SU-DHL-6 (cell line): Measurements from ENCODE around the gene AURKAIP1.

ENCODE experiments used
- H2AFZ ChIP-seq: fragments of 200-600 bp; sonication (generic); 2 replicates; pipeline ENCODE4 v1.6.1; 2014; ENCODE audit warnings: low read depth, mild to moderate bottlenecking, moderate library complexity, mixed read lengths, antibody characterized with exemption, low read length; ENCODE audit not compliant: severe bottlenecking
- H3F3A ChIP-seq: fragments of 200-600 bp; shearing (Covaris generic); 2 replicates; pipeline ENCODE4 v1.6.0; 2016; ENCODE audit warnings: antibody characterized with exemption, mild to moderate bottlenecking; ENCODE audit not compliant: insufficient read depth
- H3K27ac ChIP-seq: fragments of 200-600 bp; sonication (generic); 2 replicates; pipeline ENCODE4 v1.5.1; 2016; ENCODE audit warnings: low read depth, mild to moderate bottlenecking, low read length, moderate library complexity, mixed read lengths
- H3K27me3 ChIP-seq: fragments of 200-600 bp; sonication (generic), shearing (Covaris generic); 2 replicates; pipeline ENCODE4 v1.6.0; 2014; ENCODE audit warnings: mild to moderate bottlenecking, low read length
- H3K36me3 ChIP-seq: fragments of 200-600 bp; sonication (generic); 2 replicates; pipeline ENCODE4 v1.6.1; 2014; ENCODE audit warnings: mild to moderate bottlenecking, low read length, mixed read lengths
- H3K4me2 ChIP-seq: fragments of 300-600, 200-600 bp; shearing (Covaris generic), sonication (generic); 2 replicates; pipeline ENCODE4 v1.6.0; 2014; ENCODE audit warnings: low read length, low read depth, mild to moderate bottlenecking; ENCODE audit not compliant: poor library complexity, severe bottlenecking
- H3K4me3 ChIP-seq: fragments of 200-600 bp; sonication (generic); 2 replicates; pipeline ENCODE4 v1.5.1; 2014; ENCODE audit warnings: antibody characterized with exemption, low read length, mild to moderate bottlenecking, mixed read lengths; ENCODE audit not compliant: insufficient read depth, poor library complexity, severe bottlenecking
- H3K79me2 ChIP-seq: fragments of 200-600 bp; sonication (generic); 2 replicates; pipeline ENCODE4 v1.6.1; 2014; ENCODE audit warnings: mild to moderate bottlenecking, low read length, moderate library complexity; ENCODE audit not compliant: insufficient read depth
- H3K9ac ChIP-seq: fragments of 200-600 bp; sonication (generic); 2 replicates; pipeline ENCODE4 v1.7.0; 2014; ENCODE audit warnings: mild to moderate bottlenecking, low read length
- H3K9me2 ChIP-seq: fragments of 200-600 bp; sonication (generic); replicated peaks from 2 replicates; pipeline ENCODE4 v1.6.1; 2014; ENCODE audit warnings: low read length; ENCODE audit not compliant: insufficient read depth
- H3K9me3 ChIP-seq: fragments of 200-600 bp; sonication (generic); 2 replicates; pipeline ENCODE4 v1.6.1; 2014; ENCODE audit warnings: low read length, mixed read lengths; ENCODE audit not compliant: insufficient read depth
- H4K20me1 ChIP-seq: fragments of 200-600 bp; sonication (generic); 2 replicates; pipeline ENCODE4 v1.6.1; 2014; ENCODE audit warnings: low read depth, mild to moderate bottlenecking, antibody characterized with exemption, low read length, moderate library complexity, mixed read lengths
- EZH2phosphoT487 ChIP-seq: fragments of 200-600 bp; sonication (generic), shearing (Covaris generic); conservative IDR thresholded peaks from 2 replicates; pipeline ENCODE4 v1.6.1; 2018; ENCODE audit warnings: mild to moderate bottlenecking, antibody characterized with exemption, low read length, moderate library complexity, mixed read lengths
- TF ChIP-seq, protein P1 (sequence below): fragments of 200-600 bp; sonication (generic); IDR thresholded peaks from one replicate; pipeline ENCODE4 v1.5.1; 2017; ENCODE audit warnings: antibody characterized with exemption, mild to moderate bottlenecking, low read length, moderate library complexity; ENCODE audit not compliant: insufficient read depth, poor library complexity, severe bottlenecking

AURKAIP1 gene

DNA sequence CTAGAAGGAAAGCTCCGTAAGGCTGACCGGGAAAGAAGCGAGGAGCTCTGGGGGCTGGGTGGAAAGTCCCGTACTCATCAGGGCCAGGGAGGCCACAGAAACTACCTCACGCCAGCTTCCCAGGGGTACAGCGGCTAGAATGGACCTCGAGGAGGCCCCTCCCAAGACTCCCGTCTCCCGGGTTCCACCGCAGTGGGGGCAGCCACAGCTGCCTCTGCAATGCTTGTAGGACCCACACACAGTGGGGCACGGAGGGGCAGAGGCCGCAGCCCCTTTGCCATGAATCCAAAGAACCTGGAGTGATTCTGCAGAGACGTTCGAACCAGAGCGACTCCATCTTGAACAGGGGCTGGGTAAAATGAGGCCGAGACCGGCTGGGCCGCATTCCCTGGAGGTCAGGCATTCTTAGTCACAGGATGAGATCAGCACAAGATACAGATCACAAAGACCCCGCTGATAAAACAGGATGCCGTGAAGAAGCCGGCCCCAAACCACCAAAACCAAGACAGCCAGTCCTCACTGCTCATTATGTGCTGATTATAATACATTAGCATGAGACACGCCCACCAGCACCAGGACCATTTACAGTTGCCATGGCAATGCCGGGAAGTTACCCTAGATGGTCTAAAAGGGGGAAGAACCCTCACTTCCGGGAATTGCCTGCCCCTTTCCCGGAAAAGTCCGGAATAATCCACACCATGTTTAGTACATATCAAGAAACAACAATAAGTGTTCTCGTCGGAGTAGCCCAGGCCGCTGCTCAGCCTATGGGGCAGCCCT lies 47.6 kb upstream of the AURKAIP1 start:
- H3K9me2 ChIP-seq: no peaks in the 10 kb centered on the region
- H3K4me2 ChIP-seq: no peak overlapping the region
- no peak overlapping the region for H3K9ac ChIP-seq
- TF ChIP-seq EZH2phosphoT487: no peak
- TF ChIP-seq, protein P1, sequence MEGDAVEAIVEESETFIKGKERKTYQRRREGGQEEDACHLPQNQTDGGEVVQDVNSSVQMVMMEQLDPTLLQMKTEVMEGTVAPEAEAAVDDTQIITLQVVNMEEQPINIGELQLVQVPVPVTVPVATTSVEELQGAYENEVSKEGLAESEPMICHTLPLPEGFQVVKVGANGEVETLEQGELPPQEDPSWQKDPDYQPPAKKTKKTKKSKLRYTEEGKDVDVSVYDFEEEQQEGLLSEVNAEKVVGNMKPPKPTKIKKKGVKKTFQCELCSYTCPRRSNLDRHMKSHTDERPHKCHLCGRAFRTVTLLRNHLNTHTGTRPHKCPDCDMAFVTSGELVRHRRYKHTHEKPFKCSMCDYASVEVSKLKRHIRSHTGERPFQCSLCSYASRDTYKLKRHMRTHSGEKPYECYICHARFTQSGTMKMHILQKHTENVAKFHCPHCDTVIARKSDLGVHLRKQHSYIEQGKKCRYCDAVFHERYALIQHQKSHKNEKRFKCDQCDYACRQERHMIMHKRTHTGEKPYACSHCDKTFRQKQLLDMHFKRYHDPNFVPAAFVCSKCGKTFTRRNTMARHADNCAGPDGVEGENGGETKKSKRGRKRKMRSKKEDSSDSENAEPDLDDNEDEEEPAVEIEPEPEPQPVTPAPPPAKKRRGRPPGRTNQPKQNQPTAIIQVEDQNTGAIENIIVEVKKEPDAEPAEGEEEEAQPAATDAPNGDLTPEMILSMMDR: no peak
- H3F3A ChIP-seq: no peaks in the 10 kb centered on the region
- no peak overlapping the region for H3K27ac ChIP-seq
- H3K79me2 ChIP-seq: no peaks in the 10 kb centered on the region
- no peaks in the 10 kb centered on the region for H3K36me3 ChIP-seq
- H3K27me3 ChIP-seq: no peaks in the 10 kb centered on the region
- no peak overlapping the region for H2AFZ ChIP-seq
- no peaks in the 10 kb centered on the region for H3K9me3 ChIP-seq
- H3K4me3 ChIP-seq: no peak overlapping the region
- no peaks in the 10 kb centered on the region for H4K20me1 ChIP-seq

DNA sequence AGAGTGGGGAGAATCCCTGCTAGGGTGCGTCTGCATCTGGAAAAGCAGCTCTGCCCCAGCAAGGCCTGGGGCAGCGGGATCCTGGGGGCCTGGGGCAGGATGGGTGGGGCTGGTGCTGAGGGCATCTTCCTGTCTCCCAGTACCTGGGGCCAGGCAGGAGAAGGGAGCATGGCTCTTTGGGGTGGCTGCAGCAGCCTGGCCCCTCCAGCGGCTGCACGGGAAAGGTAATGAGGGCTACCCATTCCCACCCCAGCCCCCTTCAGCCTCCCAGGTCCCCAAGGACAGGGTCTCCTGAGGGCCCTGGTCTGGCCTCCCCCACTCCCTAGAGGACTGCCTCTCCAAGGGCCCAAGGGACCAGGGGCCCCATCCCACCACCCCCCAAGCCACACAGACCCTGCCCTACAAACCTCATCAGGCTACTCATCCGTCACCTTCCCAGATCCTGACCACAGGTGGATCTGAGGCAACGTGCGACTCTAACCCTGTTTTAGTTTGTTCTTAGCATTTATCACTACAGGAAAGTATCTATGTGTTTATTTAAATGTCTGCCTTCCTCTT lies 47.0 kb upstream of the AURKAIP1 start:
- Histone ChIP-seq H2AFZ (no peak overlapping the region), H3F3A (no peaks in the 10 kb centered on the region), H3K36me3 (no peaks in the 10 kb centered on the region), H3K4me3 (no peak overlapping the region), H3K9me2 (no peaks in the 10 kb centered on the region), H3K9me3 (no peaks in the 10 kb centered on the region), H4K20me1 (no peaks in the 10 kb centered on the region), H3K27me3 (no peaks in the 10 kb centered on the region), H3K79me2 (no peaks in the 10 kb centered on the region), H3K4me2 (no peak overlapping the region), H3K27ac (no peak overlapping the region), H3K9ac (no peak overlapping the region)
- TF ChIP-seq, protein P1: no peak

DNA sequence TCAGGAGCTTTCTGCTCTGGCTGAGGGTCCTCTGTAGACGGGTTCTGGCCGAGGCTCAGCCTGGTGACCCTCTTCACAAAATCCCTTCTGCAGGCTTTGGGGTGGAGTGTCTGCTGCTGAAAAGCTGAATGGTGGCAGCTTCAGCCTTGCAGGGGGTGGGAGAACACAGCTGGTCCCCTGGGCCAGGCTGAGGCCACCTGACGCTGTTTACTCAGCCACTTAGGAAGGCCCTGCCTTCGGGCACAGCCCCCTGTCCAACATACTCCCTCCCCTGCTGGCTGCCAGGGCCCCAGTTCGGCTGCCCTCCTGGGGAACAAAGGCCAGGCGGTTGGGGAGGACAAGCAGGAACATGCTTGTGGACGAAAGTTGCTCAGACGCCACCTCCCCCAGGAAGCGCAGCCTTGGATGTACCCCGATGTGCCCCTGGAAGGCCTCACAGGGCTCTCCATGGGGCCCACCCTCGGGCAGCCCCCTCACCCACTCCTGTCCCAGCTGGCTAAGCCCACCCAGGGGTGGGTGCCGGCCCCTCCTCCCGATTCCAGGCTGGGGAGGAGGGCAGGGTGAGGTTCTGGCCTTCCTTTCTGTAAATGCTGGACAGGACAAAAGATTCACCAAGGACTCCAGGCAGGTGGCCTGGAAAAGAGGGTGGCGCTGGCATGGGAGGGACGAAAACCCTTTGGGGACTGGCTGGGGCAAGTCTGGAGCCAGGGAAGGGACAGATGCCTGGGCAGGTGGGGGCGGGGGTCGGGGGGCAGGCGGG lies 46.3 kb upstream of the AURKAIP1 start, which contains the start of gene ANKRD65:
Gene ANKRD65 (minus strand): TSS at position 130 of the 760 bp plus-strand sequence. CDS start 271 bp downstream, outside the sequence.
- Histone ChIP-seq H3K9me3 (no peaks in the 10 kb centered on the region), H3K4me3 (no peak within 1 kb of the TSS), H3K4me2 (no peak within 1 kb of the TSS), H3K9ac (no peak within 1 kb of the TSS), H4K20me1 (no peaks in the 10 kb centered on the region), H3F3A (no peaks in the 10 kb centered on the region), H3K27ac (no peak within 1 kb of the TSS), H3K36me3 (no peaks in the 10 kb centered on the region), H3K79me2 (no peaks in the 10 kb centered on the region), H3K27me3 (no peaks in the 10 kb centered on the region), H2AFZ (no peak within 1 kb of the TSS), H3K9me2 (no peaks in the 10 kb centered on the region)
- TF ChIP-seq, protein P1: no peak
- no peak for TF ChIP-seq EZH2phosphoT487
